ENCODE data around the gene SPTBN5.

SPTBN5 gene

DNA sequence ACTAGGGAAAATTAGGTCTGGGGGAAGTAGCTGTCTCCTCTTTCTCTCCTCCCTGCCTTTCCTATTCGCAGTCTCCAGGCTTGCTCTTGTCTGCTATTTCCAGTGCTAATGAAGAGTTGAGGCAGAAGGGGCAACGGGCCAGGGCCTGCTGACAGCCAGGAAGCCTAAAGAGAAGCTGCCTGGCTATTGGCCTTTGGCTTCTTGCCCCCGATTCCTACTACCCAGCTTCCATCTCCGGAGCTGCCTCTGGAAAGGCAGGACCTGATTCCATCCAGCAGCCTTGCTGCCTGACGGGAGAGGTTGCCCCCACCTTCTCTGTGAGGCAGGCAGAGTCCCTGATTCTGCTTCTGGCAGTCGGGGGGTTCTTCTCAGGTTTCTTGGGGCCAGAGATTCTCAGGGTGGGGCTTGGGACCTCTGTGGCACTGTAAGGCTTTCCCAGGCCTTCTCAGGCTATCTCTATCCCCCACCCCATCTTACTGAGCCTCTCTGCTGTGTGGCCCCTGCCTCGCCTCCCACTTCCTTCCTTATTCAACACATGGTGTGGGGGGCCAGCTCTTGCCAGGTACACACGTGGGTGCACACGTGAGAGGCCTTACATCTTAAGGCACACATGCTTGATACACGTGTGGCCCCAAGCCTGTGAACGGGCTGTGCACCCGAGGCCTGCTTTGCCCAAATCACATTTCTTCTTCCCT is 84.2 kb downstream of the SPTBN5 start:
- H3K4me1 ChIP-seq (ENCODE audit: control insufficient read depth, insufficient read depth, low read length), result no peaks in the 10 kb centered on the region
- 88 to 90% methylated on average over 12 of the region's 12 CpGs for WGBS, 2 experiments
- no peaks in the 10 kb centered on the region for H3K27me3 ChIP-seq (ENCODE audit: control insufficient read depth, insufficient read depth, low read length, poor library complexity, severe bottlenecking)
- H3K4me3 ChIP-seq (ENCODE audit: insufficient read depth, low read depth, low read length), result no peak overlapping the region
- no peaks in the 10 kb centered on the region for H3K9me3 ChIP-seq (ENCODE audit: control insufficient read depth, low read length)
- H3K36me3 ChIP-seq (ENCODE audit: control insufficient read depth, insufficient read depth, low read length), result no peaks in the 10 kb centered on the region
- no peak overlapping the region for H3K27ac ChIP-seq (ENCODE audit: insufficient read depth, low read depth, low read length, poor library complexity, severe bottlenecking)

DNA sequence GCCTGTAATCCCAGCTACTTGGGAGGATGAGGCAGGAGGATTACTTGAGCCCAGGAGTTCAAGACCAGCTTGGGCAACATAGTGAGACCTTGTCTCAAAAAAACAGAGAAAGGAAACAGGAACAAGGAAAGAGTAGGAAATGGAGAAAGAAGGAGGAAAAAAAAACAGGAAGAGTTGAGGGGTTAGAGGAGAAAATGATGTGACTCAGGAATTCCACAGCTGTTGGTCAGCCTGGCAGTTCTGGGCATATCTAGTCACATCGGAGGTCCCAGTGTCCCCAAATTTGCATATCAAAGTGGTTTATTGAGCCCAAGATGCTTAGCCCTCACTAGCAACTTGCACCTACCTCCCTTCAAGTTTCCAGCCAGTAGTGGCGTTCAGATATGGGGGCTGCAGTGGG is 84.7 kb downstream of the SPTBN5 start:
- no peaks in the 10 kb centered on the region for H3K36me3 ChIP-seq (ENCODE audit: control insufficient read depth, insufficient read depth, low read length)
- H3K27ac ChIP-seq (ENCODE audit: insufficient read depth, low read depth, low read length, poor library complexity, severe bottlenecking), result no peak overlapping the region
- H3K4me3 ChIP-seq (ENCODE audit: insufficient read depth, low read depth, low read length), result no peak overlapping the region
- H3K27me3 ChIP-seq (ENCODE audit: control insufficient read depth, insufficient read depth, low read length, poor library complexity, severe bottlenecking), result no peaks in the 10 kb centered on the region
- H3K9me3 ChIP-seq (ENCODE audit: control insufficient read depth, low read length), result no peaks in the 10 kb centered on the region
- 84 to 91% methylated on average over 2 of the region's 2 CpGs for WGBS, 2 experiments
- no peaks in the 10 kb centered on the region for H3K4me1 ChIP-seq (ENCODE audit: control insufficient read depth, insufficient read depth, low read length)

DNA sequence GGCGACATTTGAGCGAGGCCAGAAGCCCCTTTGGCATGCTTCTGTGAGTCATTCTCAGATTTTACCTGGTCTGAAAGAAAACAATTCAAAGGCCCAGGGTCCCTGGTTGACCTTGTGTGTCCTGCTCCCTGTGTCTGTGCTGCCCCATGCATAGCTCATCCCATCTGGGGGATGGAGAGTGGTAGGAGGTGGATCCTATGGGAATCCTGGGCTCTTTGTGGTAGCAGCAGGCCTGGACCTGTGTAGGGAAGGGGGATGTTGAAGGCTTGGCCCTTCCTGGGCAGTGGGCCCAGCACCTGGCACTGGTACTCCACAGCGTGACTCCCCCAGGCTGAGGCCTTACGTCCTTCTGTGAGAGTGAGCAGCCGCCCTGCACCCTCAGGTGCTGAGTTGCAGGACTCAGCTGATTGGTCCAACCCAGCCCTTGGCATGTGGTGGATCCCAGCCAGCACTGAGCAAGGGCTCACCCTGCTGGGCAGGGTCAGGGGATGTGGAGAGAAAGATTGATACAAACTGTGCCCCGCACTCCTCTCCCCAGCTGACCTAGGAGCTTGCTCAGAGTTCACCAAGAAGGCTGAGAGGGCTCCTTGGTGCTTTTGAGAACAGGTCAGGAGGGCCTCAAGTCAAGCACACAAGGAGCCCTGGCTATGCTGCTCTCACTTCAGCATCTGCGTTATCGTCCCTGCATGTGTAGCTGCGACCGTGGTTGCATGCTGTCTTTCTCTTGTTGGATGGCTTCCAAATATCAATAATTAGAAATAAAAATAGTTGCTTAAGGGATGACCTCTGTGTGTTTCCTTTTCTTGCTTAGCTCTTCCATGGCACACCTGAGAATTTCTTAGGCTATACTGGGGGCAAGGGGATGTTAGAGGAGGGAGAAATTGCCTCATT is 87.3 kb downstream of the SPTBN5 start:
- H3K4me1 ChIP-seq (ENCODE audit: control insufficient read depth, insufficient read depth, low read length), result no peaks in the 10 kb centered on the region
- H3K27ac ChIP-seq (ENCODE audit: insufficient read depth, low read depth, low read length, poor library complexity, severe bottlenecking), result no peak overlapping the region
- H3K27me3 ChIP-seq (ENCODE audit: control insufficient read depth, insufficient read depth, low read length, poor library complexity, severe bottlenecking), result no peaks in the 10 kb centered on the region
- H3K9me3 ChIP-seq (ENCODE audit: control insufficient read depth, low read length), result no peaks in the 10 kb centered on the region
- no peak overlapping the region for H3K4me3 ChIP-seq (ENCODE audit: insufficient read depth, low read depth, low read length)
- 88 to 89% methylated on average over 10 of the region's 10 CpGs for WGBS, 2 experiments
- no peaks in the 10 kb centered on the region for H3K36me3 ChIP-seq (ENCODE audit: control insufficient read depth, insufficient read depth, low read length)

GRCh38 chr15:41805711-41806110 is 88.1 kb downstream of the SPTBN5 start:
- H3K9me3 ChIP-seq (ENCODE audit: control insufficient read depth, low read length), result no peaks in the 10 kb centered on the region
- no peak overlapping the region for H3K4me3 ChIP-seq (ENCODE audit: insufficient read depth, low read depth, low read length)
- no peaks in the 10 kb centered on the region for H3K4me1 ChIP-seq (ENCODE audit: control insufficient read depth, insufficient read depth, low read length)
- no peaks in the 10 kb centered on the region for H3K36me3 ChIP-seq (ENCODE audit: control insufficient read depth, insufficient read depth, low read length)
- WGBS, 2 experiments, result 87 to 95% methylated on average over 2 to 3 of the region's 3 CpGs
- H3K27ac ChIP-seq (ENCODE audit: insufficient read depth, low read depth, low read length, poor library complexity, severe bottlenecking), result no peak overlapping the region
- no peaks in the 10 kb centered on the region for H3K27me3 ChIP-seq (ENCODE audit: control insufficient read depth, insufficient read depth, low read length, poor library complexity, severe bottlenecking)

GRCh38 chr15:41804916-41805666 is 88.8 kb downstream of the SPTBN5 start:
- Histone ChIP-seq H3K36me3 (ENCODE audit: control insufficient read depth, insufficient read depth, low read length) (no peaks in the 10 kb centered on the region), H3K4me3 (ENCODE audit: insufficient read depth, low read depth, low read length) (no peak overlapping the region), H3K27ac (ENCODE audit: insufficient read depth, low read depth, low read length, poor library complexity, severe bottlenecking) (no peak overlapping the region), H3K9me3 (ENCODE audit: control insufficient read depth, low read length) (no peaks in the 10 kb centered on the region), H3K27me3 (ENCODE audit: control insufficient read depth, insufficient read depth, low read length, poor library complexity, severe bottlenecking) (no peaks in the 10 kb centered on the region), H3K4me1 (ENCODE audit: control insufficient read depth, insufficient read depth, low read length) (no peaks in the 10 kb centered on the region)
- 95% methylated on average over 8 of the region's 8 CpGs for WGBS, 2 experiments

- no peaks in the 10 kb centered on the region for H3K36me3 ChIP-seq (ENCODE audit: control insufficient read depth, insufficient read depth, low read length)
- H3K9me3 ChIP-seq (ENCODE audit: control insufficient read depth, low read length), result no peaks in the 10 kb centered on the region
- 94% methylated on average over 2 of the region's 2 CpGs for WGBS, 2 experiments
- H3K27me3 ChIP-seq (ENCODE audit: control insufficient read depth, insufficient read depth, low read length, poor library complexity, severe bottlenecking), result no peaks in the 10 kb centered on the region
- H3K4me3 ChIP-seq (ENCODE audit: insufficient read depth, low read depth, low read length), result no peak overlapping the region
- H3K4me1 ChIP-seq (ENCODE audit: control insufficient read depth, insufficient read depth, low read length), result no peaks in the 10 kb centered on the region
- no peak overlapping the region for H3K27ac ChIP-seq (ENCODE audit: insufficient read depth, low read depth, low read length, poor library complexity, severe bottlenecking)
Observed at GRCh38 chr15:41804361-41804760, 89.5 kb downstream of the SPTBN5 start.

- H3K36me3 ChIP-seq (ENCODE audit: control insufficient read depth, insufficient read depth, low read length), result no peaks in the 10 kb centered on the region
- 100% methylated on average over 2 to 3 of the region's 3 CpGs for WGBS, 2 experiments
- no peaks in the 10 kb centered on the region for H3K9me3 ChIP-seq (ENCODE audit: control insufficient read depth, low read length)
- no peak overlapping the region for H3K4me3 ChIP-seq (ENCODE audit: insufficient read depth, low read depth, low read length)
- H3K4me1 ChIP-seq (ENCODE audit: control insufficient read depth, insufficient read depth, low read length), result no peaks in the 10 kb centered on the region
- H3K27ac ChIP-seq (ENCODE audit: insufficient read depth, low read depth, low read length, poor library complexity, severe bottlenecking), result no peak overlapping the region
- no peaks in the 10 kb centered on the region for H3K27me3 ChIP-seq (ENCODE audit: control insufficient read depth, insufficient read depth, low read length, poor library complexity, severe bottlenecking)
Observed at GRCh38 chr15:41801850-41802455, 91.9 kb downstream of the SPTBN5 start.

DNA sequence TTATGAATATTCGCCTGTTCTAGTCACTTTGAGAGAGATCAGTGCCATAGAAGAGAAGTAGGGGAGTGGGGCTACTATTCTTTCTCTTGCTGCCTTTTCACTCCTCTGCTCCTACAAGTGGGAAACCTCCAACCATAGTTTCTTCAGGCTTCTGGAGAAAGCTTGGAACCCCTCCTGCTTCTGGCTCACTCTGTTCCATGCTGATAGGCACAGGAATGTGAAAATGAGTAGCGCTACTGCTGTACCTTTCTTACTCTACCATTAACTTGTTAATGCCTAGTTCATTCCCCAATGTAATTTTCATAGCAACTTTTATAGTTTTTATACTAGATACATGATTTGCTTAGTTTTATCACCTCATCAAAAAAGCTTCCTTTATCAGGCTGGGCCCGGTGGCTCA is 92.7 kb downstream of the SPTBN5 start:
- WGBS, 2 experiments, result 93 to 97% methylated on average over 3 of the region's 3 CpGs
- H3K27me3 ChIP-seq (ENCODE audit: control insufficient read depth, insufficient read depth, low read length, poor library complexity, severe bottlenecking), result no peaks in the 10 kb centered on the region
- H3K4me1 ChIP-seq (ENCODE audit: control insufficient read depth, insufficient read depth, low read length), result no peaks in the 10 kb centered on the region
- no peak overlapping the region for H3K27ac ChIP-seq (ENCODE audit: insufficient read depth, low read depth, low read length, poor library complexity, severe bottlenecking)
- no peaks in the 10 kb centered on the region for H3K9me3 ChIP-seq (ENCODE audit: control insufficient read depth, low read length)
- no peak overlapping the region for H3K4me3 ChIP-seq (ENCODE audit: insufficient read depth, low read depth, low read length)
- H3K36me3 ChIP-seq (ENCODE audit: control insufficient read depth, insufficient read depth, low read length), result no peaks in the 10 kb centered on the region

DNA sequence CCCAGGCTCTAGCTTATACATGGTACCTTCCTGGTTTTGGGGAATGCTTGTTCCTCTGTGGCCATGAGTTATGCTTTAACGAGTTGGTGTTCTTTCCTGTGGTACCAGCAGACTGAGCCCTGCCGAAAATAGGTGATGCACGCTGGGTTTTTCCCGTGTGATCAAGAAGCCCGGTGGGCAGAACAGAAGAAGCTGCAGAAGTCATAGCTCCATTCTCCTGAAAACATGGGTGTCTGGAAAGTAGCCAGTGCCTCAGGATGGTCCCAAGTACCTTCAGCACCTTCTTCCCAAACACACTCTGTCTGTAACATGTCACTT is 94.4 kb downstream of the SPTBN5 start:
- 91 to 96% methylated on average over 5 of the region's 5 CpGs for WGBS, 2 experiments
- H3K27me3 ChIP-seq (ENCODE audit: control insufficient read depth, insufficient read depth, low read length, poor library complexity, severe bottlenecking), result no peaks in the 10 kb centered on the region
- H3K36me3 ChIP-seq (ENCODE audit: control insufficient read depth, insufficient read depth, low read length), result no peaks in the 10 kb centered on the region
- no peaks in the 10 kb centered on the region for H3K4me1 ChIP-seq (ENCODE audit: control insufficient read depth, insufficient read depth, low read length)
- H3K4me3 ChIP-seq (ENCODE audit: insufficient read depth, low read depth, low read length), result no peak overlapping the region
- no peaks in the 10 kb centered on the region for H3K9me3 ChIP-seq (ENCODE audit: control insufficient read depth, low read length)
- no peak overlapping the region for H3K27ac ChIP-seq (ENCODE audit: insufficient read depth, low read depth, low read length, poor library complexity, severe bottlenecking)

Data from ectodermal cell (in vitro differentiated cells).